HG02973 (cell line): ENCODE measurements around the gene PAPOLB.

Experiments used
- ATAC-seq: cut with Tn5 transposase; IDR thresholded peaks from one replicate; pipeline ENCODE4 v1.9.1; 2021; ENCODE audit warnings: moderate library complexity; ENCODE audit not compliant: unreplicated experiment

PAPOLB gene

DNA sequence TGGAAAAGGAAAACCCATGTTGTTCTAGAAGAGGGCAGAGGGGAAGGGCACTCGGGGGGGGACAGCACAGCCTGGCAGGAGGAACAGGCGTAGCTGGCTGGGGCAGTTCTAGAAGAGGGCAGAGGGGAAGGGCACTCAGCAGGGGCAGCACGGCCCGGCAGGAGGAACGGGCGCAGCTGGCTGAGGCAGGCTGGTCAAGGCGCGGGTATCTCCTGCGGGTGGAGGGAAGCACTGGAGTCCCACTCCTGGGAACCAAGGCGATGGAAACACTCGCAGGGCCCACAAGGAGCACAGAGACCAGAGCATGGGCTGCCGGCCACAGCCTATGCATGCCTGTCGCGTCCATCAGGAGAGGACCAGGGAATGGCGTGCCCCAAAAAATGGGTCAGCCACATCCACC, 36.7 kb downstream of the PAPOLB start:
- no peak for ATAC-seq

DNA sequence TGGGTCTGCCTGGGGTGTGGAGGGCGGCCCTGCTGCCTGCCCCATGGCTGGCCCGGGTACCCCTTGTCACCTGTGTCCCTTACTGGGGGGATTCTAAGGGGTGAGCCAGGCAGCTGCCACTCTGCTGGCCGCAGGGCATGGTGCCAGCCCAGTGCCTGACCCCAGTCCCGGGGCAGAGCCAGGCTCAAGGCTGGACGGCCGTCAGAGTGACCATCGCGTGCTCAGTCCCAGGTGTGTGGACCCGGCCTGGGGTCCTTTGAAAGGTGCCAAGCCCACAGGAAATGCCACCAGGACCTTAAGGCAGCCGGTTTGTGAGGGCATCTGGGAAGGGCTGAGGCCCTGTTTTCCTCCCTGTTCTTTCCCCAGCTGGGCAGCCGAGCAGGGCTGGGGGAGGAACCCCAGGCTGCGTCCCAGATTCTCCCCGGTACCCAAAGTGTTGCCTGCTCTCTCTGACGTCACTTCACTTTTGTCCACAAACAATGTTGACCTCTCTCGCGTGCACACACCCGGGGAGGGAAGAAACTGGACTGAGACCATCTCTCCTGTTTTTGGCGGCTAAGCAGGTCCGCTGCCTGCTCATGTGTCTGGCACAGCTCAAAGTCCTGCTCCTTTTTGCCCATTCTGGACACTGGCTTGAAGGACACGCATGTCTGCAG, 37.6 kb downstream of the PAPOLB start:
- no peak for ATAC-seq

DNA sequence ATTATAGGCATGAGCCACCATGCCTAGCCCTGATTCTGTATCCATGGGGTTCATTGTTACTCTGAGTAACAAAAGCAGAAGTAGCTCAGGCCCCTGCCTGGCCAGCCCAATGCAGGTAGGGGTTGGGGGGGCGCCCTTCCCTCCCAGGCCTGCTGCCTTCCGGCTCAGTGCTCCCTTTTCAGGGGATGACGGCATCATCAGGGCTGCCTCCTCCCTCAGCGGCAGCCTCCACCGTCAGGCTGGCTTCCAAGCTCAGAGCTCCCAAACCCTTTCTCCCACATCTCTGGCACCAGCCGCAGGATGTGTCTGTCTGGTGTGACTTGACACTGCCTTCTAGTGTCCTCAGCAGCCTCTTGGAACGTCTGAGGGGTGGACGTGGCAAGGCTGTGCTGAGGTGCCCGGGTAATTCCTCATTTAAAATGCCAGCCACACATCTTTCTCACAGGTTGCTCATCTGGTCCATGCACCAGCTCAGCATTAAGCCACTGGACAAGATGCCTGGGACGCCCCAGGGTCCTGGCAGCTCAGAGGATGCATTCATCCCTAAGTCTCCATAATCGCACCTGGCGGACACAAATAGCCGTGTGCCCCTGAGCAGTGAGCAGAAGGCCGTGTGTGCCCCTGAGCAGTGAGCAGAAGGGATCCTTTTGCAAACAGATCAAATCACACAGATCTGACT, 38.2 kb downstream of the PAPOLB start:
- ATAC-seq, result no peak

DNA sequence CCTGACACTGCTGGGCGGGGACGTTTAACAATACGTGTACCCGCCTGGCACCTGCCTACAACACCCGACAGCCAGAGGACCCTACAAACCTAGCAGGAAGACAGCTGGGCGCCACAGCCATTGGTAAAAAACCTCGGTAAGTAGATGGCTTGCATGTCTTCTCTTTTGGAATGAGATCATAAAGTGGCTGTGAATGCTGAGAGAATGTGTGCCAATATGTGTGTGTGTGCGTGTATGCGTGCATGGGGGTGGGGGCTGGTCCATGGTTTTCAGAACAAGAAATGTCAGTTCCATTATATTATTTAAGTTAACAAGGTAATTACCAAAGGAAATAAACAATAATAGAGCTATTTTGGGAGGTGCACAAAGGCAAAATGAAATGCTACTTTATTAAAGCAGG, 39.2 kb downstream of the PAPOLB start:
- no peak for ATAC-seq

DNA sequence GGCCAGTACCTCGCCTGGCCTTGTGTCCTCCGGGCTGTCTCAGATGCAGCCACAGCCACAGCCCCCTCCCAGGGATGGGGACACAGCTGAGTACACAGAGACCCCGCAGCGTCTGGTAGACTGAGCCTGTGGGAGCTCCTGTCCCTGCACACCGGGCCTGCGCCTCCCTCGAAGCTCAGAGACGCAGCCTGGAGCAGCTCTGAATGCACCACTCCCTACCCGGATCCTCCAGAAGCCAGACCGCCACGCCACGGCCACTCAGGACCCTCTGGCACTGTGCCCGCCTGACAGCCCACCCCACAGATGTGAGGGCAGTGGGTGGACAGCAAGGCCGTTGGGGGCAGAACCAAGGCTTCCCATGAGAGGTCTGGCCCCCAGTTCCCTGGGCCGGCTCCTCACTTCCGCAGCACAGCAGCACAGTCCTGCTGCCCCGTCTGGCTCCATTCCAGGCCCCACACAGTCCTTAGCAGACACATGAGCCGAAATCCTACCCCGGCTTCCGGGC, 40.8 kb downstream of the PAPOLB start:
- ATAC-seq, result no peak

DNA sequence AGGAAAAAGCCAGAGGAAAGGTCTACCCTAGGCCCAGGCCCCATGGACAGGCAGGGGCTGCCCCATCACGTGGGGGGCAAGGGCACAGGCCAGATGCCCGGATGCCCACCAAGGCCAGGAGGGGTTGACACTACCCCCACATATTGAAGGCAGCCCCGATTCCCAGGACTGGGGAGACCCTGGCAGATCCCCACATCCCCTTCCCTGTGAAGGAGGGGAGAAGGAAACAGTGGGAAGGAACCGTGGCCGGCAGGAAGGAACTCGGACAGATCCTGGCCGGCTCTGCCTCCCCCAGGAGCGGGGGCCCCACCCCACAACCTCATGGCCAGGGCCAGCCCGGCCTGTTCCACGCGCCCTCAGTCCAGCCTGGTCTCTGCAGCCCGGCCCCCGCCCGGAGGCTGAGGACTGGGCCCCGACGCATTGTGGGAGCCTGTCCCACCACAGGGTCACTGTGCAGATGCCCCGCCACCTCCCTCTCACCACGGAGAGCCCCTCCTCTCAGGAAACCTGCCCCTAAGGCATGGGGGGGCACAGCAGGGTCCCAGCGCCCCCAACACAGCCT, 41.3 kb downstream of the PAPOLB start:
- no peak for ATAC-seq

DNA sequence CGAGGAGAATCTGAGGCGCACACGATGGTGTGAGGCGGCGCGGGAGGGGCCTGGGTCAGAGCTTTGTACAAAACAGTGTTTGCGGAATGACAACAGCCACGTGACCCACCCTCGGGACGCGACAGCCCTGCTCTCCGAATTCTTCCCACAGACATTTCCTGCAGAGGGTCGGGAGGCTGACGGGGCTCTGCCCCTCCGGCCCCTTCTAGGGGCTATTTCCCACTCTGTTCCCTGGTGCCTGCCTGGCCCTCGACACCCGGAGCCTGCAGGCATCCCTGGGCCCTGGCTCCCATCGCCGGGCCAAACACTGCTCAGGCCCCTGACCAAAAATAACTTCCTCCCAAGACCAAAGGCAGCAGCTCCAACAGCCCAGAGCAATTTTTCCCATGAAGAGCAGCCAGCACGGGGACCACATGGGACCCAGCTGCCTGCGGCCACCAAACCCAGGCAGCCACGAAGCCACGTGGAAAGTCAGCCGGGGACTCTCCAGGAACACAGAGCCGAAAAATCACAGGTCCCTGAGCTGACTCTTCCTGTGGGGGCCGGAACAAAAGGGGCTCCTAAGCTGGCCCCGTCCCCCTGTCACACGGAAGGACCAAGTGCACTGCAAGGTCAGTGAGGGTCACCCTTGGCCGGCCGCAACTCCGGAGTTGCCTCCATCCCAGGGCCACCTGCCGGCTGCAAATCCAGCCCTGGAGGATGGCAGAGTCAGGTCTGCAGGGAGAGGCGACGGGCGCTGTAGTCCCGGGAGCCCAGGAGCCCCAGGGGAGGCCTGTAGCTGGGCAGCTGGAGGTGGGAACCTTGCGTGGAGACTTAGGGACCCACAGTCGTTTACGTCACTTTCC, 42.0 kb downstream of the PAPOLB start:
- ATAC-seq, result no peak

DNA sequence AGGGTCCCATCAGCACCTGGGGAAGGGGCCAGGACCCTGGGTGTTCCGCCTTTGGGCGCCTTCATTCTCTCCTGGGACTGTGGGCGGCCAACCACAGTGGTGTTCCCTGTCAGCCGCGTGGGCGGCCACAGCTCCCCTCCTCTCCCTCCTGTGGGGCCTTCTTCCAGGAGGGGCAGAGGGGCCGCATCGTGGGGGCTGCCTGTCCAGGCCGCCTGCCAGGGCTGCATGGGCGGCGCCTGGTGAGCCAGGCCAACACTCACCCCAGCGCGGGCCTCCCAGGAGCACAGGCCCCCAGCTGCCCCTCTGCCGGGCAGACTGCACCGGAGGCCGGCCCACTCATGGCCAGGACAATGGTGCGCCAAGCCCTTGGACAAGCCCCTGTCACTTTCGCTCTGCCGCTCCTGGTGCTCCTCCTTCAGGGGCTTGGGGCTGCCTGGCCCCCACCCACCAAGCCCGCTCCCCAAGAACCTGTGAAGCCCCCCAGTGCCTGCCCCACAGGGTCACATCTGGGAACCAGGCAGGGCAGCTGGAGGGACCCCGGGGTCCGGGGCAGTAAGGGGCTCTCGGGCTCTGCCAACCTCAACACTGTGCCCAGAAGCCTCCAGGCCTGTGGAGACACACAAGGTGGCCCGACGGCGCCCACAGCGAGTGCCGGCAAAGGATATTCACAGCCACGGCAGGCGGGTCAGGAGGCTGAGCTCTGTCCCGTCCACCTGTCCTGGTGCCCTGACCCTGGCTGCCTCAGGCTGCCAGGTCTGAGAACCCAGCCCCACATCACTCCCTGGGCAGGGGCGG, 43.6 kb downstream of the PAPOLB start:
- no peak for ATAC-seq

DNA sequence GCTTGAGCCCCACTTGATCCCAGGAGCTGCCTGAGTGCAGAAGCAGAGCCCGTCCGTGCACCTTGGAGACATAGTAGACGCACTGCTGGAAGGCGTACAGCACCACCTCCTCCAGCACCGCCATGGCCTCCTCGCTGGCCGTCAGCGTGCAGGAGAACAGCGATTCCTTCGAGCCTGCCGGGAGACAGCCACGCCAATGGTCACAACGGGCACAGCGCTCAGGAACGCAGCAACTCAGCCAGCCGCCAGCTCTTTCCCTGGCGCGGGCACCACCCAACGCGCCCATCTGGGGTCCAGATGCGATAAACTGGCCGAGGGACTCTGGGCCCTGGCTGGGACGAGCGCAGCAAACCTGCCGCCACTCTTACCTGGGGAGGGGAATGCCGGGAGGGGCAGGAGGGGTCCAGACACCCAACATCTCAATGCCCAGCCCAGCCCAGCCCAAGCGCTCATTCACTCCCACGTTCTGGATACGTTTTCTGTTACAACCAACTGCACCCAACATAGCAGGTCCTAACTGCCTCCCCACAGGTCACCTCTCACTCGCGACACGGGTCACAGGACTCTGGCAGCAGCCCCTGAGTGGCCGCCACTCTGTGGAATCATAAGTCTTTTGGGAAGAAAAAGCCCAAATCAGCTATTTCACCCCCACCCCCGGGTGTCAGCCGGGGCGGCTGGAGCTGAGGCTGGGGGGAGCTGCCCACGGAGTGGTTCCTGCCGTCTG, 44.5 kb downstream of the PAPOLB start:
- ATAC-seq, result no peak

DNA sequence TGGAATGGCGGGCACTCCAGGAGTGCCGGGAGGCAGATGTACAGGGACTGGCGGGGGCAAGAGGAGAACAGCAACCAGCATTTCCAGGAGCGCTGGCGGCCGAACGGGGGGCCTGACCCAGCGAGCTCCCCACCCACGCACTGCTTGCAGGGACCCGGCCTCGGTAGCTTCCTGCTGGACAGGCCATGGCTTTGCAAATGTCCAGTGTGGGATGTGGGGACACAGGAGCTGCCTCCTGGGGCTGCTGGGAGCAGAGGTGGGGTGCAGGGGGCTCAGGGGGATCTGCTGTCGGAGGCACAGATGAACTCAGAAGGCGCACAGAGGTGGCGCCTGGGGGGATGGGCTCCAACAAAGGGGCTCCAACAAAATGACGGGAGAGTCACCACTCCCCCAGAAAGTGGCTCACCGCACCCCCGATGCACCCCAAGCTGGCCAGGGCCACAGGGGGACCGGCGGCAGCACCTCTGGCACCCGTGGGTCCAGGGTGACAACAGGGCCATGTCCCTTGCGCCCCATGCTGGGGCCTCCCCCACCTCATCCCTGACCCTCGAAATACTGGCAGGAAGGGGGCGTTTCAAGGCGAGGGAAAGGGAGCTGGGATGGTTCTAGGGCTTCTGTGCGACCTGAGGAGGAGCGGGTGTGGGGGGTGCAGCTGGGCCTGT, 45.3 kb downstream of the PAPOLB start:
- no peak for ATAC-seq

DNA sequence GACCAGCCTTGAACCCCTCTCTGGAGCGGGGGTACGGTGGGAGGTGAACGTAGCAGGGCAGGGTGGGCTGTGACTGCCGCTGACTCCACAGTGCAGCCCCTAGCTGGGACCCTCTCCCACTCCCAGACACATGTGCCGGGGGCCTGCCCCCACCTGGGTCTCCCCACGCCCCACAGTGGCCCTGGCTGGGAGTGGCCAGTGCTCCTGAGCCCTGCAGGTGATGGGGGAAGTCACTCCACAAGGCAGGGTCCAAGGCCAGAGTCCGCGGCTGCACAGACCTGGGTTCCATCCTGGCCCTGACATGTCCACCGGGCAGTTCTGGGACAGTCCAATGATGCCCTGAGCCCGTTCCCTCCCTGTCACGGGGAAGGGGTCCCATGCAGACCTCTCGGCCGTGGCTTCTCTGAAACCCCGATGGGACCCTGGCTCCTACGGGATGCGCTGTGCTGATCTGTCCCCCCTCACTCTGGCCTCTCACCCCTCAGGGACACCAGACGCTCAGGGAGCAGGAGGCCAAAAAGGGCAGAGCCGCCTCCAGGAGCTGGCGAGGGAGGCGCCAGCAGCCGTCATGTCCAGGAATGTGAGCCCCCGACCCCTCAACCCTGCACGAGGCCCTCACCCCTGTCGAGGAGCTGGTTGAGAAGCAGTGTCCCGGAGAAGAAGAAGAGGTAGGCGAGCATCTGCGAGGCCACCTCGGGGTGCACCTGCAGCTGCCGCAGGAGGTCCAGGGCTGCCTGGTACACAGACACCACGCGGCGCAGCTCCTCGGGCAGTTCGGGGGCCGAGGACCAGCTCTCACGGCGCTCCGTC, 46.0 kb downstream of the PAPOLB start:
- ATAC-seq, result no peak

DNA sequence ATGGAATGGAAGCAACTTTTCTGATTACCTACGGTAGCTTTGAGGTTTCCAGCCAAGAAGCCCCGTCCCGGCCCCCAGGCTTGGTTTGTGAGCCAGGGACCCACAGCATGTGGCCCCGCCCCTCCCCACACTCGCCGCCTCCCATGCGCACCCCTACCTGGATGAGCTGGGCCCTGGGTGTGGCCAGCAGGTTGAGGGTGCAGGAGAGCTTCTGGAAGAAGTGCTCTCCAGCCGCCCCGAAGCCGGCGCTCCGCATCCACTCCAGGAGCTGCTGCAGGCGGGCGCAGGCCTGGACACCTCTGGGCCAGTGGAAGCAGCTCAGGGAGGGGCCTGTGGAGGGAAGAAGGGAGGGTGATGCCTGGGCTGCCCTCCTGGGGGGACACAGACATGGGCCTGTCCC, 46.7 kb downstream of the PAPOLB start:
- ATAC-seq, result no peak

DNA sequence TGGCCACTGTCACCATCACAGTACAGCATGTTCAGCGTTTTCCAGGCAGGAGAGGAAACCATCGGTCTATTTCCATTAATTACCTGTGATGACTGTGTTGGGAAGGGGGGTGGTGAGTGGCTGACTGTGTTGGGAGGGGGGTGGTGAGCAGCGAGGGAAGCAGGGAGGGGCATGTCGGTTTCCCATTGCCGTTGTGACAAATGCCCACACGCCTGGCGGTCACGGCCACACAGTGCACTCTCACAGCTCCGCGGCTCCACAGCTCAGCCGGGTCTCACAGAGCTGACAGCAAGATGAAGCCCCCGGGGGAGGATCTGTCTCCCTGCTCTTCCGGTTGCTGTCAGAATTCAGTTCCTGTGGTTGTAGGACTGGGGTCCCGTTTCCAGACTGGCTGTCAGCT, 47.4 kb downstream of the PAPOLB start:
- ATAC-seq, result no peak

DNA sequence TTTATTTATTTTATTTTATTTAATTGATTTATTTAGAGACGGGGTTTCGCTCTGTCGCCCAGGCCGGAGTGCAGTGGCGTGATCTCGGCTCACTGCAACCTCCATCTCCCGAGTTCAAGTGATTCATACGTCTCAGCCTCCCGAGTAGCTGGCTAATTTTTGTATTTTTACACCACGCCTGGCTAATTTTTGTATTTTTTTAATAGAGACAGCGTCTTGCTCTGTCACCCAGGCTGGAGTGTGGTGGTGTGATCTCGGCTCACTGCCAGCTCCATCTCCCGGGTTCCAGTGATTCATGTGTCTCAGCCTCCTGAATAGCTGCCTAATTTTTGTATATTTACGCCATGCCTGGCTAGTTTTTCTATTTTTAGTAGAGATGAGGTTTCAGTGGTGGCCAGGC, 52.2 kb downstream of the PAPOLB start:
- ATAC-seq, result no peak

DNA sequence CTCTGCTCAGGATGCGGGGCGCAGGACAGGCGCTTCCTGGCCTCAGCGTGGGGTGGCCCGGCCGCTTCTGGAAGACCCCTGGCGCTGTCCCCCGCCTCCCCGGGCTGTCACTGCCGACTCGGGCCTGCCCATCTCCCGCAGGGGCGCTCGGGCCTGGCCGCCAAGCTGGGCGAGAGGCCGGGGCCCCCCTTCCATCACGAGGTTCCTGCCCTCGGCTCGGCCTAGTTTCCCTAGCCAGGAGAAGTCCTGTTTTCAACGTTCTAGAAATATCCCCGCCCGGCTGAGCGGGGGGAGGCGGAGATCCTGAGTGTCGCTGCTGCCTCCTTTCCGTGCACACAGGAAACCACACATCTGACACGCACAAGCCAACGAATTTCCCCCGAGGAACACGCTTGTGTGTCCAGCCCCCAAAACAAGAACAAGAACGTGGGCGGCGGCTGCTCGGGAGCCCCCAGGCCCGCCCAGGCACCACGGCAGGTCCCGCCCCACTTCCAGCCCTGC, 52.7 kb downstream of the PAPOLB start:
- ATAC-seq, result no peak

DNA sequence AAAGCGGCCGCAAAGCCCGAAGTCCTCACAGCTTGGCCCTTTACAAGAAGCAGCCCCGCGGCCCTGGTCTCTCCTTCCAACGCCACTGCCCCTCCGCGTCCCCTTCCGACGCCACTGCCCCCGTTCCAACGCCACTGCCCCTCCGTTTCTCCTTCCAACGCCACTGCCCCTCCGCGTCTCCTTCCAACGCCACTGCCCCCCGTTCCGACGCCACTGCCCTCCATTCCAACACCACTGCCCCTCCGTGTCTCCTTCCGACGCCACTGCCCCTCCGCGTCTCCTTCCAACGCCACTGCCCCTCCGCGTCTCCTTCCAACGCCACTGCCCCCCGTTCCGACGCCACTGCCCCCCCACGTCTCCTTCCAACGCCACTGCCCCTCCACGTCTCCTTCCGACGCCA, 53.3 kb downstream of the PAPOLB start:
- no peak for ATAC-seq

DNA sequence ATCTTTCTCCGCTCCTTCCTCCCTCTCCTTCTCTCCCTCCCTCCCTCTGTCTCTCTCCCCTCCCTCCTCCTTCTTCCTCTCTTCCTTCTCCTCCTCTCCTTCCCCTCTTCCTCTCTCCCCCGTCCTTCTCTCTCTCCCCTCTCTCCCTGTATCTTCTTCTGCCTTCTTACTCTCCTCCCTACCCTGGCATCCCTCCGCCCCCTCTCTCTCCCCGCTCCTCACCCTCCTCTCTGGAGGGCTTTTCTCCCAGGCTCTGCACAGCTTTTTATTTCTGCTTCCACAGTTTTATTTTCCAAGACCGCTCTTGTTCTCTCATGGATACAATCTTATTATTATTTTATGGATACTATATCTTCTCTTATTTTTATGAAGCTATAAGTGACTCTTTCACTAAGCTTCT, 53.8 kb downstream of the PAPOLB start:
- no peak for ATAC-seq
